ENCODE data around the gene COG5.

DNA sequence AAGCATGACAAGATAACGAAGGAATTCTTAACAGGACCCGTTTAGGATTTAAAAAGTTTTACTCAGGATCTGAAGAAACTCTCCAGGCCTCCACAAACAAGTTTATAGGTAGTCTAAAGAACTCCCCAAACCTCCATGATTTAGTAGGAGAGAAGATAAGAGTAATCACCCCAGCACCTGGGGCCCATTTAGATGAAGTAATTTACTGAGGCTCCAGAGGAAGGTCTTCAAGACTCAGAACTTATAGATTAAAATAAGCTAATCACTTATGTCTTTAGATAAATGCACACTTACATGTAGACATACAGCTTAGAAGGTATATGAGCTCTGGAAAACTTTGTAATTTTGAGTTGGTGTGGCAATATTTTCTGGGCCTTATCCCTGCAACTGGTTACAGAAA, 271.1 kb downstream of the COG5 start:
- no peak for TF ChIP-seq TAF1 (IDR thresholded peaks at IDR 0.05; ENCODE audit: borderline replicate concordance, insufficient read depth, low read length)
- TF ChIP-seq, protein P1, sequence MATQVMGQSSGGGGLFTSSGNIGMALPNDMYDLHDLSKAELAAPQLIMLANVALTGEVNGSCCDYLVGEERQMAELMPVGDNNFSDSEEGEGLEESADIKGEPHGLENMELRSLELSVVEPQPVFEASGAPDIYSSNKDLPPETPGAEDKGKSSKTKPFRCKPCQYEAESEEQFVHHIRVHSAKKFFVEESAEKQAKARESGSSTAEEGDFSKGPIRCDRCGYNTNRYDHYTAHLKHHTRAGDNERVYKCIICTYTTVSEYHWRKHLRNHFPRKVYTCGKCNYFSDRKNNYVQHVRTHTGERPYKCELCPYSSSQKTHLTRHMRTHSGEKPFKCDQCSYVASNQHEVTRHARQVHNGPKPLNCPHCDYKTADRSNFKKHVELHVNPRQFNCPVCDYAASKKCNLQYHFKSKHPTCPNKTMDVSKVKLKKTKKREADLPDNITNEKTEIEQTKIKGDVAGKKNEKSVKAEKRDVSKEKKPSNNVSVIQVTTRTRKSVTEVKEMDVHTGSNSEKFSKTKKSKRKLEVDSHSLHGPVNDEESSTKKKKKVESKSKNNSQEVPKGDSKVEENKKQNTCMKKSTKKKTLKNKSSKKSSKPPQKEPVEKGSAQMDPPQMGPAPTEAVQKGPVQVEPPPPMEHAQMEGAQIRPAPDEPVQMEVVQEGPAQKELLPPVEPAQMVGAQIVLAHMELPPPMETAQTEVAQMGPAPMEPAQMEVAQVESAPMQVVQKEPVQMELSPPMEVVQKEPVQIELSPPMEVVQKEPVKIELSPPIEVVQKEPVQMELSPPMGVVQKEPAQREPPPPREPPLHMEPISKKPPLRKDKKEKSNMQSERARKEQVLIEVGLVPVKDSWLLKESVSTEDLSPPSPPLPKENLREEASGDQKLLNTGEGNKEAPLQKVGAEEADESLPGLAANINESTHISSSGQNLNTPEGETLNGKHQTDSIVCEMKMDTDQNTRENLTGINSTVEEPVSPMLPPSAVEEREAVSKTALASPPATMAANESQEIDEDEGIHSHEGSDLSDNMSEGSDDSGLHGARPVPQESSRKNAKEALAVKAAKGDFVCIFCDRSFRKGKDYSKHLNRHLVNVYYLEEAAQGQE (IDR thresholded peaks at IDR 0.05; ENCODE audit: insufficient read depth in 1 of 2, low read depth in 2 of 2, low read length in 2 of 2) = no peak
- no peak for TF ChIP-seq POLR2AphosphoS5 (IDR thresholded peaks at IDR 0.05; ENCODE audit: low read depth, low read length)
- no peak for TF ChIP-seq SIN3A (IDR thresholded peaks at IDR 0.05; ENCODE audit: borderline replicate concordance, insufficient read depth, low read length)
- TF ChIP-seq FOXP2 (optimal IDR thresholded peaks at IDR 0.05; ENCODE audit: borderline replicate concordance, extremely low read depth, extremely low read length, insufficient read depth) = no peak

Data from PFSK-1 (cell line).